GM13977 (cell line): ENCODE results near the gene RNU6-8.

Experiments used
- DNase-seq: peaks from one replicate; pipeline ENCODE4 v3.0.0; 2012; ENCODE audit warnings: low spot score
- in situ Hi-C: fragments of 300-500 bp; cut with MboI; formaldehyde crosslinking; loops from one replicate; pipeline ENCODE4 v1.12.0; 2022; ENCODE audit warnings: low sequenced_read_pairs, low pct_unique_long_range_greater_than_20kb, mixed read lengths, inconsistent platforms; ENCODE audit not compliant: unreplicated experiment
- TF ChIP-seq, protein P1 (sequence below): IDR thresholded peaks from 2 replicates; pipeline ENCODE4 v1.5.1; 2012; ENCODE audit warnings: mild to moderate bottlenecking, control low read depth; ENCODE audit not compliant: insufficient read depth; ENCODE audit errors: extremely low read depth, missing control alignments

RNU6-8 gene

GRCh38 chr14:32226056-32226455, 23.0 kb upstream of the RNU6-8 start:
- no peak for DNase-seq
- in situ Hi-C loops, result no loop called here
- TF ChIP-seq, protein P1, sequence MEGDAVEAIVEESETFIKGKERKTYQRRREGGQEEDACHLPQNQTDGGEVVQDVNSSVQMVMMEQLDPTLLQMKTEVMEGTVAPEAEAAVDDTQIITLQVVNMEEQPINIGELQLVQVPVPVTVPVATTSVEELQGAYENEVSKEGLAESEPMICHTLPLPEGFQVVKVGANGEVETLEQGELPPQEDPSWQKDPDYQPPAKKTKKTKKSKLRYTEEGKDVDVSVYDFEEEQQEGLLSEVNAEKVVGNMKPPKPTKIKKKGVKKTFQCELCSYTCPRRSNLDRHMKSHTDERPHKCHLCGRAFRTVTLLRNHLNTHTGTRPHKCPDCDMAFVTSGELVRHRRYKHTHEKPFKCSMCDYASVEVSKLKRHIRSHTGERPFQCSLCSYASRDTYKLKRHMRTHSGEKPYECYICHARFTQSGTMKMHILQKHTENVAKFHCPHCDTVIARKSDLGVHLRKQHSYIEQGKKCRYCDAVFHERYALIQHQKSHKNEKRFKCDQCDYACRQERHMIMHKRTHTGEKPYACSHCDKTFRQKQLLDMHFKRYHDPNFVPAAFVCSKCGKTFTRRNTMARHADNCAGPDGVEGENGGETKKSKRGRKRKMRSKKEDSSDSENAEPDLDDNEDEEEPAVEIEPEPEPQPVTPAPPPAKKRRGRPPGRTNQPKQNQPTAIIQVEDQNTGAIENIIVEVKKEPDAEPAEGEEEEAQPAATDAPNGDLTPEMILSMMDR, result no peak

DNA sequence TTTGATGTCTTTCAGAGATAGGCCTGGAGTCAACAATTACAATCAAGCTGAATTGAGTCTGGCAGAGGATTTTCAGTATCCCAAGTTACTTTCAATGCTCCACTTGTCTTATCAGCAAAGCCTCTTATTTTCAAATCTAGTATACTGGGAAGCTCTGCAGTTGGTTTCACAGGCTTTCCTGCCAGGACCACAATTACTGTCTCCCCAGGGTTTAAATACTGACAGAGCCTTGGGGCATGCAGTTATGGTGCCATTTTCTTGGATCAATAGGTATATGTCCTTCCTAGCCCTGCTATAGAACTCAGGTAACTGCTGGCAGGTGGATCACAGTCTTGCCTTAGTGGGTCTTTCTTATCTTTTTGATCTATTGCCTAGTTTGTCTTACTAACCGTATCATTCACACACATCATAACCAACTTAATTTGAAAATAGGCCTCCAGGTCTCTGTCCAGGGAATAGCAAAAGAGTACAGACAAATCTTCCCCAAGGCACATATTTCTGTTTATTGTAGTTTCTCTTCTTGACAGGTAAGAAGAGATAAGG, 22.4 kb upstream of the RNU6-8 start:
- no peak for DNase-seq
- in situ Hi-C loops, result no loop called here
- TF ChIP-seq, protein P1, result no peak

- DNase-seq, result no peak
- TF ChIP-seq, protein P1, result peak; percentile 6
- in situ Hi-C loops, result loop anchor here (25.0 kb wide), 1 partner anchor 138 kb away; the partner anchor contains the start of gene ARHGAP5
These were observed 21.8 kb upstream of the RNU6-8 start for GRCh38 chr14:32224737-32225377.

DNA sequence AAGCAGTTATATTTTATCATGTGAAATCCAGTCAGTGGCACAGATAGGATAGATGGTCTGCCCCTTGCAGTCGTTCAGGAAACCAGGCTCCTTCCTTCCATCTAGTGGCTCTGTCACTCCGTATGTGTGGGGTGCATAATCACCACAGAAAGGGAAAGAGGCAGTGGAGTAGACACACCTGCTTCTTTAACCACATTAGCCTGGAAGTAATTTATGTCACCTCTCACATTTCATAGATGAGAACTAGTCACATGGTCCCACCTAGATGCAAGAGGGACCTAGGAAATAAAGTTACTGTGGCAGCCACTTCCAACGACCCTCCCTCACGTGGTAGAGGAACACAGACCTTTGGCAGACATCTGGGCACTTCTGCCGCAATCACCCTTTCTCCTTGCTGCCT, 14.2 kb upstream of the RNU6-8 start:
- in situ Hi-C loops, result loop anchor here (25.0 kb wide), 1 partner anchor 130 kb away; the partner anchor contains the start of gene ARHGAP5
- TF ChIP-seq, protein P1, result no peak
- no peak for DNase-seq

DNA sequence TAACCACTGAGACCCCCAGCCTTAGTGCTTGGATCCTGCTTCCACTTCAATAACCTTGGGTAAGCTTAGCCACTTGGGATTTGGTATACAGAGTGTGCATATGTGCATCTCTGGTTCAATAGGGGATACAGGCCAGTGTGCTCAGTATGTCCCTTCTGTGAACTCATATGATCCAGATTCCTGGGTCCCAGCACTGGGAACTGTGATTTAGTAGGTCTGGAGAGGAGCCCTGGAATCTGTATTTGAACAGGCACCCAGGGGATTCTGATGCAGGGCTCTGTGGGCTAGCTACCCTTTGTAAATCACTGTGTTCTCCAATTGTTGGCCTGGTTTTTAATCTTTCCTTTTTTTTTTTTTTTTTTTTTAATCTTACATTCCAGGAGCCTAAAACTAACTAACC, 9.8 kb upstream of the RNU6-8 start:
- no peak for DNase-seq
- in situ Hi-C loops, result loop anchor here (25.0 kb wide), 1 partner anchor 126 kb away; the partner anchor contains the start of gene ARHGAP5
- TF ChIP-seq, protein P1, result no peak

- TF ChIP-seq, protein P1, result no peak
- in situ Hi-C loops, result loop anchor here (25.0 kb wide), 1 partner anchor 124 kb away; the partner anchor contains the start of gene ARHGAP5
- no peak for DNase-seq
These were observed 8.0 kb upstream of the RNU6-8 start for GRCh38 chr14:32211068-32211404.
